Measurements from ENCODE around the gene FLRT1.

GRCh38 chr11:64013141-64013896 is 22.4 kb upstream of the FLRT1 start:
- TF ChIP-seq CTCF (IDR thresholded peaks at IDR 0.05) (no peak), POLR2AphosphoS5 (IDR thresholded peaks at IDR 0.05) (no peak), POLR2A (IDR thresholded peaks at IDR 0.05) (no peak)
